ENCODE measurements around the gene SAYSD1. TPM values are rescaled to one million over a fixed set of nuclear protein-coding genes. Genes with fewer than 3 reads are reported as not detected.

Gene SAYSD1
- total RNA-seq, 4 donors from 2014 or later: 13.3 to 20.5 (median 16.3) TPM

DNA sequence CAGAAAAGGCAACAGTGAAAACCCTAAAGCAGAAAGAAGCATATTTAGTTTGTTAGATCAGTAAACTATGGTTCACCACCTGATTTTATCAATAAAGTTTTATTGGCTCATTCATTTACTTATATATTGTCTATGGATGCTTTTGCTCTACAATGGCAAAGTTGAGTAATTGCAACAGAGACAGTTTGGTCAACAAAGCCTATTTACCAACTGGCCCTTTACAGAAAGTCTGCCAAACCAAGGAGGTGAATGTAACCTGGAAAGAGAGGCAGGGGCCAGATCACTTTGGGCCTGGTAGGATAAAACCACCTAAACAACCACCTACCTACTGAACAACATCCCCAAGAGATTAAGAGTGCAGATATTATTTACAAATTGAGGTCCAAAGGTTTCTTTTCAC lies 19.4 kb downstream of the SAYSD1 start:
- no peak for DNase-seq (ENCODE audit: low spot score)
- TF ChIP-seq, protein P1, sequence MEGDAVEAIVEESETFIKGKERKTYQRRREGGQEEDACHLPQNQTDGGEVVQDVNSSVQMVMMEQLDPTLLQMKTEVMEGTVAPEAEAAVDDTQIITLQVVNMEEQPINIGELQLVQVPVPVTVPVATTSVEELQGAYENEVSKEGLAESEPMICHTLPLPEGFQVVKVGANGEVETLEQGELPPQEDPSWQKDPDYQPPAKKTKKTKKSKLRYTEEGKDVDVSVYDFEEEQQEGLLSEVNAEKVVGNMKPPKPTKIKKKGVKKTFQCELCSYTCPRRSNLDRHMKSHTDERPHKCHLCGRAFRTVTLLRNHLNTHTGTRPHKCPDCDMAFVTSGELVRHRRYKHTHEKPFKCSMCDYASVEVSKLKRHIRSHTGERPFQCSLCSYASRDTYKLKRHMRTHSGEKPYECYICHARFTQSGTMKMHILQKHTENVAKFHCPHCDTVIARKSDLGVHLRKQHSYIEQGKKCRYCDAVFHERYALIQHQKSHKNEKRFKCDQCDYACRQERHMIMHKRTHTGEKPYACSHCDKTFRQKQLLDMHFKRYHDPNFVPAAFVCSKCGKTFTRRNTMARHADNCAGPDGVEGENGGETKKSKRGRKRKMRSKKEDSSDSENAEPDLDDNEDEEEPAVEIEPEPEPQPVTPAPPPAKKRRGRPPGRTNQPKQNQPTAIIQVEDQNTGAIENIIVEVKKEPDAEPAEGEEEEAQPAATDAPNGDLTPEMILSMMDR (IDR thresholded peaks at IDR 0.05): no peak
- no peak for ATAC-seq (ENCODE audit: low FRiP score)

DNA sequence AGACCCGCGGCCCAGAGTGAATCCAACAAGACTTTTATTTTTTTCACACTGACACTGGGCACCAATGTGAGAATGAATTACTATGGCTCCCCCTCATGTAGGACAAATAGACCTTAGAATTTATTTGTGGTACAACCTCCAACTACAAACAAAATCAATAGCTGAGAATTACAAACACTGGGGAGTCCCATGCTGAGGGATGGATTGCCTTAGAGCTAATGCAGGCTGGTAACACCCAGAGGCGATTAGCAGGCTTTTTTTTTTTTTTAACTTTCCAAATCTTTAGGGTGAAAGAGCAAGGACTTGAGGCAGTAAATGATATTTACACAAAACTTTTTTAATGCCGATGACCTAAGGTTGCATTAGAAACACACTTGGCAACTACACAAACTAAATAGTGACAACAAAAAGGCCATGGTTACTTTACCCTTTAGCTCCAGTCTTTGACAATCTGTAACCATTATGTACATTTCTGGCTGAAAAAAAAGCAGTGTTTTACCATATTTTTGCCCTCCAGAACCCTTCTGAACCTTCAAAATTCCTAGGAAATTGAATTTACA lies 21.8 kb downstream of the SAYSD1 start:
- ATAC-seq (ENCODE audit: low FRiP score) (no peak), DNase-seq (ENCODE audit: low spot score) (no peak)
- TF ChIP-seq, protein P1 (IDR thresholded peaks at IDR 0.05): no peak

DNA sequence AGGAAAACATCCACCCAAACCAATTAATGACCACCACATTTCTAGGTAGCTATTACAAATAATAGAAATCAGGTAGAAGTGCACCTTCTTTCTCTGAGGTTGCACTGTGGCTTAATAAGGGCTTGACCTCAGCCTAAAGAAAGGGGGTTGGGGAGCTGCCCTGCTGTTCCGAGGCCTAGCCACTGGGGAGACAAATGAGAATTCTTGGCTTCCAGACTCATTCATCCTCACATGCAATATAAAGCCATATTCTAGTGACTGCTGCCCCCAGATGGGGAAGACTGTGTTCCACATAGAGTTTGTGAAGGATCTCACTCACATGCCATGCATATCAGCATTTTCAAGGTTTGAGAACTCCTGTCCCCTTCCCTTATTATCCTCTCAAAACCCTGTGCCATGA lies 22.9 kb downstream of the SAYSD1 start:
- DNase-seq (ENCODE audit: low spot score): no peak
- TF ChIP-seq, protein P1 (IDR thresholded peaks at IDR 0.05): no peak
- no peak for ATAC-seq (ENCODE audit: low FRiP score)

DNA sequence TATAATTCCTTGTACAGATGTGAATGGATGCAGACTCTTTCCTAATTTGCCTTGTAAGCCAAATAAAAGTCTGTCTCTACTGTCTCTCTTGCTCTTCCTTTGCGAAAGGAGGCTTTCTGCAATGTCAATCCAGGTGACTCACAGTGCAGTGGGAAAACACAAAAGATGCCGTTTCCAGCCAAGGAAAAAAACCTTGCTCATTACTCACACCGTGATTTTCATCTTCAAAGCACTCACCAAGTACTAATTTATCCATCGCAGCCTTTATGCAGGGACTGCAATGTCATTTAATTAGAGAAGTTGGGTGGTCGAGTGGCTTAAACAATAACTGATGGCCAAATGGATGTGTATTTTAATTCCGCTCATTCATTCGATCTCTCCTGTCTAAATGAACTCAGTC lies 23.8 kb downstream of the SAYSD1 start:
- ATAC-seq (ENCODE audit: low FRiP score): no peak
- TF ChIP-seq, protein P1 (IDR thresholded peaks at IDR 0.05): no peak

DNA sequence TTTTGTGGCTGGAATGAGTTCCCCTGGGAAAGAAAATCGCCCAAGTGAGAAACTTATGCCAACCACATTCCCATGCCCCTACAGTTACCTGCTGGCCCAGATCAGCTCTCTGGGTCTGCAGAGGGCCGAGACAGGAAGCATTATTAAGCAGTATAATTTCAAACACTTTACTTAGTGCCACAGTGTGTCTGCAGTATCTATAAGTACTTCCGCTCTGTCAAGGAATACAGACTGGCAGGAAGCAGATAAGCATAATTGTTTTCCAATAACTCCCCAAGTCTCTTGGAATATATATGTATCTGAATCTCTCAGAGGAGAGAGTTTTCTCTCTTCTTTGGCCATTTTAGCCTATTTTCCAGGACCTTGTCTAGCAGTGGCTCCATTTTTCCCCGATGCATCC lies 24.9 kb downstream of the SAYSD1 start:
- ATAC-seq (ENCODE audit: low FRiP score) (no peak), DNase-seq (ENCODE audit: low spot score) (no peak)
- TF ChIP-seq, protein P1 (IDR thresholded peaks at IDR 0.05): no peak

More for the DNA sequence above, 23.8 kb downstream of the SAYSD1 start:
- no peak for DNase-seq (ENCODE audit: low spot score)

DNA sequence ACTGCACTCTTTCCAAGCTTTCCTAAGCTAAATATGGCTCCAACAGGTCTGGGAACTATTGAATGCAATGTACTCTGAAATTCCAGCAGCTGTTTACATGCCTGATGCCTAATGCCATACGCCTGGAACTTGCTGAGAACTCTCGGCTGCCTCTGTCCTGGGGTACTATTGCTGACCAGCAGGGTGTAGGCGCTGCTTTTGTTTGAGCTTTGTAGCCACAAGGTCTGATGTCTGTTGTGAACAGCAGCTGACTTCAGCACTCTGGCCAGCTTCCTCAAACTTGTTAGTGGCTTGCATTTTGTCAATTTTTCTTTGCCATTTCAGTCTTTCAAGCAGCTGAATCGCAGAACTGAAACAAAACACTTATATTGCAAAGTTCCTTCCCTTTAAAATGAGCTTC lies 26.7 kb downstream of the SAYSD1 start:
- no peak for DNase-seq (ENCODE audit: low spot score)

DNA sequence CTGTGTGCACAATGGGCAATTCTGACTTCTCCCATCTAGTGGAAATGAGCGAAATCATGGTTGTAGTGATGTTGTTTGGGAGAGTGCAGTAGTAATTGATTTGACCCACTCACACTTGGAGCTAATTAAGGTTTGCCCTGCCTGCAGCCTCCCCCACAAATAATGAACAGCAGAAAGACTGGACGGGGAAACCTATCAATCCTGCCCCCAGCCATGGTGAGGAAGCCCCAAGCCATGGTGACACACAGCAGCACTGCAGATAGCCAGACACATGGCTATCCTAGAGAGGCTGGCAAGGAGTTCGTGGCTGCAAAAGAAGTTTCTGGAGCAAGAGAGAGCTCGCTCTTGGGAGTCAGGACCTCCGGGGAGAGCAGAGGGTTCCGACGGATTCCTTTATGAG lies 27.8 kb downstream of the SAYSD1 start:
- no peak for DNase-seq (ENCODE audit: low spot score)
- TF ChIP-seq, protein P1 (IDR thresholded peaks at IDR 0.05): no peak

More for the DNA sequence above, 26.7 kb downstream of the SAYSD1 start:
- ATAC-seq (ENCODE audit: low FRiP score): no peak
- TF ChIP-seq, protein P1 (IDR thresholded peaks at IDR 0.05): no peak

More for the DNA sequence above, 27.8 kb downstream of the SAYSD1 start:
- ATAC-seq (ENCODE audit: low FRiP score): no peak
